ENCODE results near the gene FRMD5. TPM values are rescaled to one million over a fixed set of nuclear protein-coding genes. Genes with fewer than 3 reads are reported as not detected.

FRMD5 gene
- total RNA-seq, 4 donors from 2014 or later: 0.31 to 0.72 TPM; not detected in 2

DNA sequence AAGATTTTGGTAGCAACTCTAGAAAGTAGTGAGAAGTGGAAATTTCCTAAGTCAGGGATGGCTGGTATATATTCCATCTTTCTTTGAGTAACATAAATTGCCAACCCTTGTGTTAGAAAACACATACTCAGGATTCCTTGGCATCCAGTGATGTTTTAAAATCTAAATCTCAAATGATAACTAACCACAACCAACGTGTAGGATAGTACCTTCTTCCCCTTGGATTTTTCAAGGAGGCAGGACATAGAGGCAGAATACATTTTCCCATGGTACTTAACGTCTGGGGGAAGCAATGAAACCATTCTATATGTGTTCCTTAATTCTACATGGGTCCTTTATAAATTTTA is 274.8 kb downstream of the FRMD5 start:
- Histone ChIP-seq H3K9me3 (no peaks in the 10 kb centered on the region), H3K27ac (no peak overlapping the region), H3K27me3 (no peaks in the 10 kb centered on the region), H3K36me3 (no peaks in the 10 kb centered on the region), H3K4me1 (peaks cover 9% of the 10 kb centered on the region), H3K4me3 (no peak overlapping the region)
- WGBS: 45% methylated on average over 2 of the region's 2 CpGs
- DNase-seq (ENCODE audit: low spot score in 2 of 2): no peak
- TF ChIP-seq EP300 (IDR thresholded peaks at IDR 0.05): no peak
- no peak for TF ChIP-seq CTCF (IDR thresholded peaks at IDR 0.05)
- no peak for TF ChIP-seq POLR2A (IDR thresholded peaks at IDR 0.05)
- TF ChIP-seq POLR2AphosphoS5 (IDR thresholded peaks at IDR 0.05): no peak

GRCh38 chr15:43919540-43920253 is 275.4 kb downstream of the FRMD5 start:
- Histone ChIP-seq H3K27me3 (no peaks in the 10 kb centered on the region), H3K36me3 (no peaks in the 10 kb centered on the region), H3K4me1 (peaks cover 9% of the 10 kb centered on the region), H3K27ac (no peak overlapping the region), H3K9me3 (no peaks in the 10 kb centered on the region), H3K4me3 (no peak overlapping the region)
- no peak for DNase-seq (ENCODE audit: low spot score in 2 of 2)
- TF ChIP-seq POLR2AphosphoS5 (IDR thresholded peaks at IDR 0.05) (no peak), POLR2A (IDR thresholded peaks at IDR 0.05) (no peak), CTCF (IDR thresholded peaks at IDR 0.05) (no peak), EP300 (IDR thresholded peaks at IDR 0.05) (no peak)
- 27% methylated on average over 5 of the region's 5 CpGs for WGBS

DNA sequence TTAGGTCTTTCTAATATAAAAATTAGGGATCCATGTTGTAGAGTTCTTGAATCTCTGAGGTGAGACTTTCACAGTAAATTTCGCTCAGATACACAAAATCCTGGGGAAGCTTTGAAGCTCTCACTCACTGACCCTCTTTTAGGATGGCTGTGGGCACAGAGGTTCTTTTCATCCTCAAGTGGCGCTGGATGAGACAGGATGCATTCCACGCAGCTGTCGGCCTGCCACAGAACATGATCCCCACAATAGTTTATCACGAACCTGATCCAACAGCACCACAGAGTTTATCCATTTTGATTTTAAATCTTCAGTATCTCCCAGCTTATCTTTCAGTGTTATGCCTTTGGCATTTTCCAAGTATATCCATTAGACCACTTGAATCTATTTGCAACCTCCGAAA is 276.4 kb downstream of the FRMD5 start:
- no peak for TF ChIP-seq EP300 (IDR thresholded peaks at IDR 0.05)
- 85% methylated on average over 6 of the region's 6 CpGs for WGBS
- Histone ChIP-seq H3K27ac (no peak overlapping the region), H3K36me3 (no peaks in the 10 kb centered on the region), H3K4me1 (peaks cover 14% of the 10 kb centered on the region), H3K27me3 (no peaks in the 10 kb centered on the region), H3K9me3 (no peaks in the 10 kb centered on the region), H3K4me3 (no peak overlapping the region)
- no peak for DNase-seq (ENCODE audit: low spot score in 2 of 2)

GRCh38 chr15:43916326-43916660 is 278.8 kb downstream of the FRMD5 start:
- Histone ChIP-seq H3K36me3 (no peaks in the 10 kb centered on the region), H3K27ac (no peak overlapping the region), H3K9me3 (no peaks in the 10 kb centered on the region), H3K27me3 (no peaks in the 10 kb centered on the region), H3K4me1 (peaks cover 22% of the 10 kb centered on the region), H3K4me3 (no peak overlapping the region)
- 70% methylated on average over 4 of the region's 4 CpGs for WGBS
- no peak for TF ChIP-seq CTCF (IDR thresholded peaks at IDR 0.05)
- no peak for TF ChIP-seq POLR2AphosphoS5 (IDR thresholded peaks at IDR 0.05)
- TF ChIP-seq POLR2A (IDR thresholded peaks at IDR 0.05): no peak
- no peak for TF ChIP-seq EP300 (IDR thresholded peaks at IDR 0.05)
- no peak for DNase-seq (ENCODE audit: low spot score in 2 of 2)

DNA sequence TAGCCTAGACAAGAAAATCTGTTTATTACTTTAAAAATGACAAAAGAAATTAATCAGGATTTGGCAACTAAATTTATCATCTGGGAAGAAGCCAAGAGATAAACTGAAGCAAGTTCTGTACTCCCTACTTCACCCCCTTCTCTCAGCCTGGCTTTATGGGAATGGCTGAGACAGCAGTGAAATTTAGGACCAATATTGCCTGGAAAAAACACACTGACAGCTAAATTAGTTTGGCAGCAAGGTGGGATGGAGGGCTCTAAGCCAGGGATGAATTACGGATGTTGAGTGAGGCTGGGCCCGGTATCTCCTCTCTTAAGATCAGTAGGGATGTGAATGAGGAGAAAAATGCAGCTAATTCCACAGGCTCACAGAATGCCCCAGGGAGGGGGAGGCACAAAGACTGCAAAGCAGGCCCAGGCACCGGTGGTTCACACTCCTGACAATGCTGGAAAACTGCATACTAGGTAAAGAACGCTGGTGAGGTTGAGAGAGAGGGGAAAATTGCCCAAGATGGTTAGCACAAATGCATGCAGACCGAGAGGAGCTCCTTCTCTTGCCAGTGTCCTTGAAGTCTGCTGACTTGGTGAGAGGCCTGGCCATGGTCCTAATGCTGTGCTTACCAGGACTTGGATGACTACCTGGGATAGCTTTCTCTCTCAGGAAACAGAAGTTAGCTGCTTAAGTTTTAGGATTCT is 279.3 kb downstream of the FRMD5 start:
- WGBS: 53% methylated on average over 5 of the region's 5 CpGs
- H3K27me3 ChIP-seq: no peaks in the 10 kb centered on the region
- no peaks in the 10 kb centered on the region for H3K36me3 ChIP-seq
- no peak overlapping the region for H3K4me3 ChIP-seq
- DNase-seq (ENCODE audit: low spot score in 2 of 2): no peak
- H3K4me1 ChIP-seq: peaks cover 22% of the 10 kb centered on the region
- no peak for TF ChIP-seq EP300 (IDR thresholded peaks at IDR 0.05)
- no peak for TF ChIP-seq CTCF (IDR thresholded peaks at IDR 0.05)
- no peak for TF ChIP-seq POLR2A (IDR thresholded peaks at IDR 0.05)
- TF ChIP-seq POLR2AphosphoS5 (IDR thresholded peaks at IDR 0.05): no peak
- H3K9me3 ChIP-seq: no peaks in the 10 kb centered on the region
- no peak overlapping the region for H3K27ac ChIP-seq
